Limb (tissue), 2 donors: ENCODE data around the gene VIPR2.

ENCODE experiments used
- DNase-seq, 2 donors: peaks; one replicate each; pipeline ENCODE4 v3.0.0-alpha.2; 2016; ENCODE audit errors: extremely low spot score in 2 of 2

Gene VIPR2

GRCh38 chr7:159121068-159121467 is 23.6 kb downstream of the VIPR2 start:
- no peak for DNase-seq

- no peak for DNase-seq
Observed at GRCh38 chr7:159120540-159120919, 24.1 kb downstream of the VIPR2 start.

- DNase-seq, result no peak
Observed at GRCh38 chr7:159119851-159120539, 24.7 kb downstream of the VIPR2 start.

GRCh38 chr7:159119026-159119741 is 25.5 kb downstream of the VIPR2 start:
- DNase-seq, result no peak

GRCh38 chr7:159118623-159119022 is 26.0 kb downstream of the VIPR2 start:
- DNase-seq, result no peak

- DNase-seq, result no peak
Observed at GRCh38 chr7:159118197-159118595, 26.5 kb downstream of the VIPR2 start.

GRCh38 chr7:159117366-159118196 is 27.1 kb downstream of the VIPR2 start:
- DNase-seq, result no peak

- DNase-seq, result no peak
Observed at GRCh38 chr7:159116581-159117339, 27.9 kb downstream of the VIPR2 start.

GRCh38 chr7:159115601-159116501 is 28.8 kb downstream of the VIPR2 start:
- DNase-seq, result no peak

GRCh38 chr7:159114981-159115380 is 29.7 kb downstream of the VIPR2 start:
- DNase-seq, result peak in 1 of 2 donors; percentile 56

- no peak for DNase-seq
Observed at GRCh38 chr7:159114096-159114495, 30.6 kb downstream of the VIPR2 start.

GRCh38 chr7:159113056-159113455 is 31.6 kb downstream of the VIPR2 start:
- DNase-seq, result no peak

- no peak for DNase-seq
Observed at GRCh38 chr7:159112136-159113011, 32.3 kb downstream of the VIPR2 start.

- no peak for DNase-seq
Observed at GRCh38 chr7:159109653-159110035, 35.0 kb downstream of the VIPR2 start.

- no peak for DNase-seq
Observed at GRCh38 chr7:159108941-159109652, 35.6 kb downstream of the VIPR2 start.

- no peak for DNase-seq
Observed at GRCh38 chr7:159108491-159108890, 36.2 kb downstream of the VIPR2 start.

GRCh38 chr7:159107161-159107892 is 37.3 kb downstream of the VIPR2 start:
- DNase-seq, result peak; percentile 49 to 51
